Fibroblast of mammary gland (primary cell): Measurements from ENCODE around the gene CCDC178.

ENCODE experiments used
- DNase-seq: peaks from one replicate; pipeline ENCODE4 v3.0.0-alpha.2; 2010; ENCODE audit warnings: low read depth
- H3K4me3 ChIP-seq: 2 replicates; pipeline ENCODE4 v1.5.1; 2011; ENCODE audit warnings: low read depth, mild to moderate bottlenecking, low read length, moderate library complexity; ENCODE audit not compliant: control insufficient read depth
- TF ChIP-seq, protein P1 (sequence below): conservative IDR thresholded peaks from 2 replicates; pipeline ENCODE4 v1.5.1; 2011; ENCODE audit warnings: low read depth, low read length, inconsistent platforms; ENCODE audit not compliant: control insufficient read depth, insufficient read depth

Gene CCDC178

GRCh38 chr18:33099626-33100025 is 340.9 kb downstream of the CCDC178 start:
- no peak overlapping the region for H3K4me3 ChIP-seq
- TF ChIP-seq, protein P1, sequence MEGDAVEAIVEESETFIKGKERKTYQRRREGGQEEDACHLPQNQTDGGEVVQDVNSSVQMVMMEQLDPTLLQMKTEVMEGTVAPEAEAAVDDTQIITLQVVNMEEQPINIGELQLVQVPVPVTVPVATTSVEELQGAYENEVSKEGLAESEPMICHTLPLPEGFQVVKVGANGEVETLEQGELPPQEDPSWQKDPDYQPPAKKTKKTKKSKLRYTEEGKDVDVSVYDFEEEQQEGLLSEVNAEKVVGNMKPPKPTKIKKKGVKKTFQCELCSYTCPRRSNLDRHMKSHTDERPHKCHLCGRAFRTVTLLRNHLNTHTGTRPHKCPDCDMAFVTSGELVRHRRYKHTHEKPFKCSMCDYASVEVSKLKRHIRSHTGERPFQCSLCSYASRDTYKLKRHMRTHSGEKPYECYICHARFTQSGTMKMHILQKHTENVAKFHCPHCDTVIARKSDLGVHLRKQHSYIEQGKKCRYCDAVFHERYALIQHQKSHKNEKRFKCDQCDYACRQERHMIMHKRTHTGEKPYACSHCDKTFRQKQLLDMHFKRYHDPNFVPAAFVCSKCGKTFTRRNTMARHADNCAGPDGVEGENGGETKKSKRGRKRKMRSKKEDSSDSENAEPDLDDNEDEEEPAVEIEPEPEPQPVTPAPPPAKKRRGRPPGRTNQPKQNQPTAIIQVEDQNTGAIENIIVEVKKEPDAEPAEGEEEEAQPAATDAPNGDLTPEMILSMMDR: no peak
- no peak for DNase-seq

- H3K4me3 ChIP-seq: no peak overlapping the region
- no peak for DNase-seq
- TF ChIP-seq, protein P1: no peak
Measured at GRCh38 chr18:33097126-33097525, 343.4 kb downstream of the CCDC178 start.

GRCh38 chr18:33090461-33090860 is 350.1 kb downstream of the CCDC178 start:
- H3K4me3 ChIP-seq: no peak overlapping the region
- TF ChIP-seq, protein P1: no peak
- no peak for DNase-seq

GRCh38 chr18:33076601-33077000 is 363.9 kb downstream of the CCDC178 start:
- TF ChIP-seq, protein P1: no peak
- H3K4me3 ChIP-seq: no peak overlapping the region

DNA sequence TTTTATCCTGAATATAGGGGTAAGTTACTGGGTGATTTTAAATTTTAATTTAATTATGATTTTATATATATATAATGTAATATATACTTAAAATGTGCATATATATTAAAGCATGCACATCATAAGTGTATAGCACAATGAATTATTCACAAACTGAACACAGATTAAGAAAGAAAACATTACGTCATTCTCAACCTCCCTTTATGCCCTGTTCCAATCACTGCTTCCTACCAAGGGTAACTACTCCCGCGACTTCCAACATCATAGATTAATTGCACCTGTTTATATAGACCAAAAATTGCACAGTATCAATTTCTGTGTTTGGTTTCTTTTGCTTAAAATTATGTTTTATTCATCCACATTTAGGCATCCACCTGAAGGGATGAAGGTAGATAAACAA is 366.4 kb downstream of the CCDC178 start:
- DNase-seq: no peak
- TF ChIP-seq, protein P1: no peak
- no peak overlapping the region for H3K4me3 ChIP-seq

More at GRCh38 chr18:33076601-33077000, 363.9 kb downstream of the CCDC178 start:
- DNase-seq: no peak

DNA sequence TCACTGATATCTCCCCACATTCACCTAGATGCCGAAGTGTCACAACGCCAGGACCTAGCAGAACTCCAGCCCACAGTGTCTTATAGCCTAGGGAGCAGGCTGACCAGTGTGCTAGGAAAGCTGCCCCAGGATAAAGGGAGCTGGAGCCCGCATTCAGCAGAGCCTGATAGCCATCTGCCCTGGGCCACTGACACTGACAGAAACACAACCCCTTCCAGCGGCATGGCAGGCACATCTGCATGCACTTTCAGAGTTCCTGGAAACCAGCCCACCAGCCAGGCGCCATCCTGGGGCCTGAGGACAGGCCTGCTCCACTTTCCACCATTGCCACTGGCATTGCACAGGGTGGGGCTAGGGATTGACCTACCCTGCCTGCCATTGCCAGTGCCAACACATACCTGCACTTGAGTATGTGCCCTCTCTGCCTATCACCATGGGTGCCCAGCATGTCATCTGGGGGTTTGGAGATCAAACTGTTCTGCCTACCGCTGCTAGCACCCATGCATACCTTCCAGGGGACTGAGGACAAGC is 377.6 kb downstream of the CCDC178 start:
- DNase-seq: no peak
- TF ChIP-seq, protein P1: no peak
- no peak overlapping the region for H3K4me3 ChIP-seq

GRCh38 chr18:33052886-33053285 is 387.6 kb downstream of the CCDC178 start:
- no peak overlapping the region for H3K4me3 ChIP-seq
- TF ChIP-seq, protein P1: no peak
- DNase-seq: no peak
